Measurements from ENCODE around the gene COX7A1. TPM values are rescaled to one million over a fixed set of nuclear protein-coding genes. Genes with fewer than 3 reads are reported as not detected.

COX7A1 gene
- total RNA-seq, 6 experiments from 2014 or later: 59.8 to 139 (median 85.5) TPM

DNA sequence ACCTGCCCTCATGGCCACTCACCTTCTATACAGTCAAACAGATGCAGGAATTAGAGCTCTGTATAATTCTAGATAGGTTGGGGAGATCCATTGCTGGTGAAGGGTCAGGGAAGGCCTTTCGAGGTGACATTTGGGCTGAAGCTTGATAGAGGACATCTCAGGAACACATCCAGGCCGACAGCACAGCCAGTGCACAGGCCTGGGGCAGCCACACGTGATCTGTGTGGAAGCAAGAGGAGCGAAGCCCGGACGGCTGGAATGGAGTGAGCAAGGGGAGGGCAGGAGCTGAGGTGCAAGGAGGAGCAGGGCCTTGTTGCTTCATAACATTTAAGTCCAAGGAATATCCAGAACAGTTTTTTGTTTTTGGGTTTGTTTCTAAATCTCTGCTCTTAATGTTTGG, 45.8 kb downstream of the COX7A1 start:
- Mint-ChIP-seq H3K27ac (no peak overlapping the region), H3K4me3 (no peak overlapping the region), H3K4me1 (ENCODE audit: low read depth) (peaks cover 5% of the 10 kb centered on the region; the same call in 1 of the 2 replicates), H3K36me3 (ENCODE audit: low read depth) (0 out of 2 replicates have a peak, but pooled peaks cover 9% of the 10 kb centered on the region), H3K9me3 (no peaks in the 10 kb centered on the region), H3K27me3 (ENCODE audit: insufficient read depth) (no peaks in the 10 kb centered on the region)
- DNase-seq: no peak
- TF ChIP-seq, protein P1, sequence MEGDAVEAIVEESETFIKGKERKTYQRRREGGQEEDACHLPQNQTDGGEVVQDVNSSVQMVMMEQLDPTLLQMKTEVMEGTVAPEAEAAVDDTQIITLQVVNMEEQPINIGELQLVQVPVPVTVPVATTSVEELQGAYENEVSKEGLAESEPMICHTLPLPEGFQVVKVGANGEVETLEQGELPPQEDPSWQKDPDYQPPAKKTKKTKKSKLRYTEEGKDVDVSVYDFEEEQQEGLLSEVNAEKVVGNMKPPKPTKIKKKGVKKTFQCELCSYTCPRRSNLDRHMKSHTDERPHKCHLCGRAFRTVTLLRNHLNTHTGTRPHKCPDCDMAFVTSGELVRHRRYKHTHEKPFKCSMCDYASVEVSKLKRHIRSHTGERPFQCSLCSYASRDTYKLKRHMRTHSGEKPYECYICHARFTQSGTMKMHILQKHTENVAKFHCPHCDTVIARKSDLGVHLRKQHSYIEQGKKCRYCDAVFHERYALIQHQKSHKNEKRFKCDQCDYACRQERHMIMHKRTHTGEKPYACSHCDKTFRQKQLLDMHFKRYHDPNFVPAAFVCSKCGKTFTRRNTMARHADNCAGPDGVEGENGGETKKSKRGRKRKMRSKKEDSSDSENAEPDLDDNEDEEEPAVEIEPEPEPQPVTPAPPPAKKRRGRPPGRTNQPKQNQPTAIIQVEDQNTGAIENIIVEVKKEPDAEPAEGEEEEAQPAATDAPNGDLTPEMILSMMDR (IDR thresholded peaks at IDR 0.05): no peak

DNA sequence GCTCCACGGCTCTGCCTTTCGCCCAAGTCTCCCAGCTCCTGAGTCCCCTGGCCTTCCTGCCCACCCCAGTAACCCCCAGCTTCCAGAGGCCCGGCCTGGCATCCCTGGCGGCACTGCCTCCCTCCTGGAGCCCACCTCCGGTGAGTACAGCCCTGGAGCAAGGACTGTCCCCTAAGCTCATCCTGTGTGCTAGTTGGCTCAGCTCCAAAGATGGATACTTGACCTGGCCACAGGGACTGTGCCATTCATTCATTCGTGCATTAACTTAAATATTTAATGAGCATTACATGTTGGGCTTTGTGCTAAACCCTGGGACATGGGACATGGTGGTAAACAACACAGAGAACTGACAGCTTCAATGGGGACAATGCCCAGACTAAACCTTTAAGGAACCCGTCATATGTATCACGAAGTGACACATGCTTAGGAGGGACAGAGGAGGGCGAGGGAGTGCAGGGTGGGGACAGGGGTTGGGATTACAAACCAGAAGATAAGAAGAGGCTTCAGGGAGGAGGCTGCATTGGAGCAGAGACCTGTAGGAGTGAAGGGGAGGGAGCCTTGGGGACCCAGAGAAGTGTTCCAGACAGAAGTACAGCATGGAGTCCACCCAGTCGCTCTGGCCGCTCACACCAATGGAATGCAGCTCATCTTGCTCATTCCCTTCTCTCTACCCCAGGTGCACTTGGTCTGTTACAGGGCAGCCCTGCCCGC, 48.2 kb downstream of the COX7A1 start:
- peaks cover 5% of the 10 kb centered on the region; the same call in 1 of the 2 replicates for H3K4me1 Mint-ChIP-seq (ENCODE audit: low read depth)
- no peaks in the 10 kb centered on the region for H3K27me3 Mint-ChIP-seq (ENCODE audit: insufficient read depth)
- no peak overlapping the region for H3K4me3 Mint-ChIP-seq
- TF ChIP-seq, protein P1 (IDR thresholded peaks at IDR 0.05): no peak
- no peak for DNase-seq
- no peak overlapping the region for H3K27ac Mint-ChIP-seq
- H3K36me3 Mint-ChIP-seq (ENCODE audit: low read depth): 0 out of 2 replicates have a peak, but pooled peaks cover 9% of the 10 kb centered on the region
- no peaks in the 10 kb centered on the region for H3K9me3 Mint-ChIP-seq

DNA sequence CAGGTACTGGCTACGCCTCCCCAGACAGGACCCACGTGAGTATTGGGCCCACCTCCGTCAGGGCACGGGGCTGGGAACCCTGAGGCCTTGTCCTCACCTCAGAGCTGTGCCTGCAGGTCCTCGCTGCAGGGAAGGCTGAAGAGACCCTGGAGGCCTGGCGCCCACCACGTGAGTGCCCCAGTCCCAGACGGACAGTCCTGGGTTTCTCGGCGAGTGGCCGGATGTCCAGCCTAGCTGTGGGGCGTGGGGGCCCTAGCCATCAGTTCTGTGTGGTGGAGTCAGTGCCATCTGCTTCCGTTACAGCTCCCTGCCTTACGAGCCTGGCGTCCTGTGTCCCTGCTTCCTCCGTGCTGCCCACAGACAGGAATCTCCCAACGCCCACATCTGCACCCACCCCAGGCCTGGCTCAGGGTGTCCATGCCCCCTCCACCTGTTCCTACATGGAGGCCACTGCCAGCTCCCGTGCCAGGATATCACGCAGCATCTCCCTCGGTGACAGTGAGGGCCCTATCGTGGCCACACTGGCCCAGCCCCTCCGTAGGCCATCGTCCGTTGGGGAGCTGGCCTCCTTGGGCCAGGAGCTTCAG, 49.1 kb downstream of the COX7A1 start:
- peaks cover 5% of the 10 kb centered on the region; the same call in 1 of the 2 replicates for H3K4me1 Mint-ChIP-seq (ENCODE audit: low read depth)
- H3K27ac Mint-ChIP-seq: no peak overlapping the region
- peaks cover 9% of the 10 kb centered on the region; the same call in 1 of the 2 replicates for H3K36me3 Mint-ChIP-seq (ENCODE audit: low read depth)
- H3K4me3 Mint-ChIP-seq: no peak overlapping the region
- TF ChIP-seq, protein P1 (IDR thresholded peaks at IDR 0.05): no peak
- no peaks in the 10 kb centered on the region for H3K27me3 Mint-ChIP-seq (ENCODE audit: insufficient read depth)
- no peak for DNase-seq
- H3K9me3 Mint-ChIP-seq: no peaks in the 10 kb centered on the region

DNA sequence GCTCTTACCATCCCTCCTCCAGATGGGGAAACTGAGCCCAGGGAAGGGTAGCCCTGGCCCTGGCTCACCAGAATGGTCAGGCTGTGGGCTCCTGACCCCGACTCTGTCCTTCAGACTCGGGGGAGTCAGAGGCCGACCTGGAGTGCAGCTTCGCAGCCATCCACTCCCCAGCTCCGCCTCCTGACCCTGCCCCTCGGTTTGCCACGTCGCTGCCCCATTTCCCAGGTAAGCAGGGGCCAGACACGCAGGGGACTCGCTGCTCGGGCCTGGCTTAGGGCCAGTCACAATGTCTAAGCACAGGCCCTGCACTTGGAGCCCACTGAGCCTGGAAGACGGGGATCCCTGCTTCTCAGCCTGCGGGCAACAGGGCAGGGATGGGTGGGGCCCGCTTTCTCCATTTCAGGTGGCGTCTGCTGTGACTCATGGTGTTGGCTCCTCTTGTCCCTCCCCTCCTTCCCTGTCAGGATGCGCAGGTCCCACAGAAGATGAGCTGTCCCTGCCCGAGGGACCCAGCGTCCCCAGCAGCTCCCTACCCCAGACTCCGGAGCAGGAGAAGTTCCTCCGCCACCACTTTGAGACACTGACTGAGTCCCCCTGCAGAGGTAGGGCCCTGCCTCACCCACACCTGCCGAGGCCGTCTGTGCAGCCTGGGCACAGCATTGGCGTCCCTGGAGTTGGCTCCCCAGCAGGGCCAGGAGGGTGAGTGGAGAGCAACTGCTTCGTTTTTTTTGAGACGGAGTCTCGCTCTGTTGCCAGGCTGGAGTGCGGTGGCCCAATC, 50.5 kb downstream of the COX7A1 start:
- DNase-seq: no peak
- Mint-ChIP-seq H3K4me1 (ENCODE audit: low read depth) (peaks cover 5% of the 10 kb centered on the region; the same call in 1 of the 2 replicates), H3K27me3 (ENCODE audit: insufficient read depth) (no peaks in the 10 kb centered on the region), H3K27ac (no peak overlapping the region), H3K4me3 (no peak overlapping the region), H3K36me3 (ENCODE audit: low read depth) (peaks cover 12% of the 10 kb centered on the region; the same call in 1 of the 2 replicates), H3K9me3 (no peaks in the 10 kb centered on the region)
- TF ChIP-seq, protein P1 (IDR thresholded peaks at IDR 0.05): no peak

Other genes starting within 250 kb of the COX7A1 start
- 1 to 10 TPM in 5 of 6 experiments, under 1 TPM in 1; 0.96 to 4.1 (median 1.2) TPM for gene HCST, start 249.9 kb downstream of the COX7A1 start, total RNA-seq (2021; fragmentation: NEBNext Ultra II Directional; extraction: Animal tissue kit (Norgen Biotek cat#: 25700))
- gene TYROBP, start 244.2 kb downstream of the COX7A1 start, total RNA-seq (2021; fragmentation: NEBNext Ultra II Directional; extraction: Animal tissue kit (Norgen Biotek cat#: 25700)): not detected
- 10 to 100 TPM; 15.3 to 21.0 (median 19.1) TPM for gene LRFN3, start 216.1 kb downstream of the COX7A1 start, total RNA-seq (2021; fragmentation: NEBNext Ultra II Directional; extraction: Animal tissue kit (Norgen Biotek cat#: 25700))
- gene SDHAF1, start 157.3 kb downstream of the COX7A1 start, total RNA-seq (2021; fragmentation: NEBNext Ultra II Directional; extraction: Animal tissue kit (Norgen Biotek cat#: 25700)): 10 to 100 TPM in 2 of 6 experiments, 1 to 10 TPM in 4; 8.2 to 12.5 (median 8.9) TPM
- gene SYNE4, start 143.6 kb downstream of the COX7A1 start, total RNA-seq (2021; fragmentation: NEBNext Ultra II Directional; extraction: Animal tissue kit (Norgen Biotek cat#: 25700)): under 1 TPM; 0.07 to 0.40 (median 0.29) TPM
- gene ALKBH6, start 138.2 kb downstream of the COX7A1 start, total RNA-seq (2021; fragmentation: NEBNext Ultra II Directional; extraction: Animal tissue kit (Norgen Biotek cat#: 25700)): 10 to 100 TPM; 25.3 to 31.5 (median 28.5) TPM
- 10 to 100 TPM; 62.2 to 93.1 (median 83.9) TPM for gene CLIP3, start 119.6 kb downstream of the COX7A1 start, total RNA-seq (2021; fragmentation: NEBNext Ultra II Directional; extraction: Animal tissue kit (Norgen Biotek cat#: 25700))
- gene THAP8, start 98.2 kb downstream of the COX7A1 start, total RNA-seq (2021; fragmentation: NEBNext Ultra II Directional; extraction: Animal tissue kit (Norgen Biotek cat#: 25700)): 1 to 10 TPM; 5.2 to 6.4 (median 5.5) TPM
- gene WDR62, start 97.5 kb downstream of the COX7A1 start, total RNA-seq (2021; fragmentation: NEBNext Ultra II Directional; extraction: Animal tissue kit (Norgen Biotek cat#: 25700)): 10 to 100 TPM in 5 of 6 experiments, 1 to 10 TPM in 1; 6.5 to 13.8 (median 13.0) TPM
- gene OVOL3, start 41.3 kb downstream of the COX7A1 start, total RNA-seq (2021; fragmentation: NEBNext Ultra II Directional; extraction: Animal tissue kit (Norgen Biotek cat#: 25700)): not detected
- 10 to 100 TPM; 64.1 to 75.1 (median 69.2) TPM for gene POLR2I, start 37.6 kb downstream of the COX7A1 start, total RNA-seq (2021; fragmentation: NEBNext Ultra II Directional; extraction: Animal tissue kit (Norgen Biotek cat#: 25700))
- gene TBCB, start 37.0 kb downstream of the COX7A1 start, total RNA-seq (2021; fragmentation: NEBNext Ultra II Directional; extraction: Animal tissue kit (Norgen Biotek cat#: 25700)): 100 to 1,000 TPM; 229 to 266 (median 243) TPM
- 1,000 to 10,000 TPM; 1,039 to 1,309 (median 1,209) TPM for gene CAPNS1, start 12.4 kb downstream of the COX7A1 start, total RNA-seq (2021; fragmentation: NEBNext Ultra II Directional; extraction: Animal tissue kit (Norgen Biotek cat#: 25700))
- gene ZNF565, start 62.2 kb upstream of the COX7A1 start, total RNA-seq (2021; fragmentation: NEBNext Ultra II Directional; extraction: Animal tissue kit (Norgen Biotek cat#: 25700)): 1 to 10 TPM; 2.7 to 3.7 (median 3.1) TPM
- gene ZNF146, start 62.7 kb upstream of the COX7A1 start, total RNA-seq (2021; fragmentation: NEBNext Ultra II Directional; extraction: Animal tissue kit (Norgen Biotek cat#: 25700)): 10 to 100 TPM; 49.7 to 58.2 (median 56.6) TPM
- gene ZFP14, start 226.8 kb upstream of the COX7A1 start, total RNA-seq (2021; fragmentation: NEBNext Ultra II Directional; extraction: Animal tissue kit (Norgen Biotek cat#: 25700)): 1 to 10 TPM; 1.1 to 2.1 (median 1.5) TPM

Measured in HFFc6 (cell line).